ENCODE results near the gene CCDC88B. TPM values are rescaled to one million over a fixed set of nuclear protein-coding genes. Genes with fewer than 3 reads are reported as not detected.
A peak's percentile ranks its signal among the peaks of the same experiment; 100 is the strongest.

CCDC88B gene
- total RNA-seq, 1 experiment from 2014 or later = 11.2 TPM

DNA sequence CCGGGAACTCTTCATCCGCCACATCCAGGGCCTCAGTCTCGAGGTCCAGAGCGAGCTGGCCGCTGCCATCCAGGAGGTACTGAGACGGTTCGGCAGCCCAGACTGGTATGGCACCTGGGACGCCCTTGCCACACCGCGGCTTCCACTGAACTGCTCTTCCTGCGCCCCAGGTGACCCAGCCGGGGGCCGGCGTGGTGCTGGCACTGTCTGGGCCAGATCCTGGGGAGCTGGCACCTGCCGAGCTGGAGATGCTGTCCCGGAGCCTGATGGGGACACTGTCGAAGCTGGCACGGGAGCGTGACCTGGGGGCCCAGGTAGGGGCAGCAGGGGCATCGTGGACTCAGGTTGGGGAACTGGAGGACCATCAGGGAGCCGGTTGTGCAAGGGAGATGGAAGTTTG is 1.4 kb downstream of the CCDC88B start:
- TF ChIP-seq, protein P1, sequence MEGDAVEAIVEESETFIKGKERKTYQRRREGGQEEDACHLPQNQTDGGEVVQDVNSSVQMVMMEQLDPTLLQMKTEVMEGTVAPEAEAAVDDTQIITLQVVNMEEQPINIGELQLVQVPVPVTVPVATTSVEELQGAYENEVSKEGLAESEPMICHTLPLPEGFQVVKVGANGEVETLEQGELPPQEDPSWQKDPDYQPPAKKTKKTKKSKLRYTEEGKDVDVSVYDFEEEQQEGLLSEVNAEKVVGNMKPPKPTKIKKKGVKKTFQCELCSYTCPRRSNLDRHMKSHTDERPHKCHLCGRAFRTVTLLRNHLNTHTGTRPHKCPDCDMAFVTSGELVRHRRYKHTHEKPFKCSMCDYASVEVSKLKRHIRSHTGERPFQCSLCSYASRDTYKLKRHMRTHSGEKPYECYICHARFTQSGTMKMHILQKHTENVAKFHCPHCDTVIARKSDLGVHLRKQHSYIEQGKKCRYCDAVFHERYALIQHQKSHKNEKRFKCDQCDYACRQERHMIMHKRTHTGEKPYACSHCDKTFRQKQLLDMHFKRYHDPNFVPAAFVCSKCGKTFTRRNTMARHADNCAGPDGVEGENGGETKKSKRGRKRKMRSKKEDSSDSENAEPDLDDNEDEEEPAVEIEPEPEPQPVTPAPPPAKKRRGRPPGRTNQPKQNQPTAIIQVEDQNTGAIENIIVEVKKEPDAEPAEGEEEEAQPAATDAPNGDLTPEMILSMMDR (conservative IDR thresholded peaks at IDR 0.05) = no peak
- Histone ChIP-seq H2AK5ac (ENCODE audit: insufficient read length, low read length) (no peak overlapping the region), H3K9me3 (ENCODE audit: control insufficient read depth, low read depth, low read length) (no peaks in the 10 kb centered on the region), H3K23me2 (ENCODE audit: insufficient read length, low read depth, low read length, poor library complexity, severe bottlenecking) (peaks cover 17% of the 10 kb centered on the region), H2BK12ac (ENCODE audit: insufficient read length, low read depth, low read length) (no peak overlapping the region), H3K79me2 (ENCODE audit: insufficient read depth, low read length) (no peaks in the 10 kb centered on the region), H3K18ac (ENCODE audit: insufficient read length, low read depth, low read length) (no peak overlapping the region), H3T11ph (ENCODE audit: low read length) (no peak overlapping the region), H3K14ac (ENCODE audit: insufficient read depth, low read length) (peak overlapping the region; percentile 10; the same call in 1 of the 2 replicates), H2BK15ac (ENCODE audit: low read depth, low read length) (no peak overlapping the region), H4K91ac (ENCODE audit: insufficient read length, low read depth, low read length) (no peak overlapping the region), H2BK20ac (ENCODE audit: low read depth, low read length, poor library complexity, severe bottlenecking) (no peak overlapping the region), H4K5ac (ENCODE audit: insufficient read length, low read depth, low read length) (no peak overlapping the region), H3K23ac (ENCODE audit: insufficient read length, low read depth, low read length) (no peak overlapping the region), H3K9ac (ENCODE audit: extremely low read depth, insufficient read length, low read length) (no peak overlapping the region), H3K27me3 (ENCODE audit: insufficient read depth, low read length) (no peaks in the 10 kb centered on the region), H3K4me1 (ENCODE audit: insufficient read depth, low read length) (no peaks in the 10 kb centered on the region; the same call in 1 of the 2 replicates), H3K4me2 (ENCODE audit: insufficient read depth, insufficient read length, low read length) (peak overlapping the region; percentile 58), H2BK120ac (ENCODE audit: low read depth, low read length, poor library complexity, severe bottlenecking) (no peak overlapping the region), H2AFZ (ENCODE audit: low read length) (no peak overlapping the region), H4K8ac (replicated peaks; ENCODE audit: insufficient read length, low read depth, low read length) (no peak overlapping the region), H2BK5ac (ENCODE audit: insufficient read length, low read length) (no peak overlapping the region), H3K79me1 (ENCODE audit: insufficient read depth, low read depth, low read length, poor library complexity, severe bottlenecking) (no peaks in the 10 kb centered on the region), H3K56ac (ENCODE audit: insufficient read length, low read depth, low read length) (no peak overlapping the region), H4K20me1 (ENCODE audit: control insufficient read depth, insufficient read depth, insufficient read length) (peaks cover 3% of the 10 kb centered on the region), H3K4ac (ENCODE audit: low read depth, low read length) (no peak overlapping the region), H3K27ac (ENCODE audit: insufficient read length, low read depth, low read length) (no peak overlapping the region)
- no peak for DNase-seq
- Mint-ChIP-seq H3K36me3 (ENCODE audit: insufficient read depth in 1 of 3, low read depth in 3 of 3) (0 out of 7 replicates have a peak, but pooled peaks cover 0 to 2% (median 0%) of the 10 kb centered on the region in 3 experiments), H3K4me1 (peaks cover 7 to 31% of the 10 kb centered on the region in 2 experiments), H3K27me3 (ENCODE audit: low read depth) (peaks cover 18% of the 10 kb centered on the region), H3K27ac (peak overlapping the region in 1 of 3 experiments; percentile 72; a peak in 1 of 7 replicates), H3K9me3 (no peaks in the 10 kb centered on the region), H3K4me3 (peak overlapping the region; percentile 66 to 84)
- WGBS (ENCODE audit: extremely low coverage, insufficient read length, low lambda C conversion rate) = no CpG with 5 or more reads among the region's 21 CpGs

All from H9 (cell line).